NCI-H774 (cell line): ENCODE measurements around the gene ABHD8.
A peak's percentile ranks its signal among the peaks of the same experiment; 100 is the strongest.

Experiments
- DNase-seq: peaks from one replicate; lab custom pipeline; 2025; lab: John Stamatoyannopoulos, UW

The ABHD8 gene

GRCh38 chr19:17333611-17334413, 30.6 kb upstream of the ABHD8 start:
- DNase-seq: no peak

GRCh38 chr19:17332677-17333581, 29.7 kb upstream of the ABHD8 start:
- DNase-seq: peak; percentile 16

- DNase-seq: no peak
Measured at GRCh38 chr19:17332360-17332676, 29.1 kb upstream of the ABHD8 start.

- peak; percentile 10 for DNase-seq
Measured at GRCh38 chr19:17331045-17331558, 27.9 kb upstream of the ABHD8 start.

GRCh38 chr19:17330262-17331044, 27.2 kb upstream of the ABHD8 start:
- no peak for DNase-seq

GRCh38 chr19:17329366-17330261, 26.4 kb upstream of the ABHD8 start:
- DNase-seq: no peak

- DNase-seq: no peak
Measured at GRCh38 chr19:17328517-17329365, 25.5 kb upstream of the ABHD8 start.

- peak; percentile 50 for DNase-seq
Measured at GRCh38 chr19:17327654-17328516, 24.7 kb upstream of the ABHD8 start.

- DNase-seq: no peak
Measured at GRCh38 chr19:17327068-17327653, 23.9 kb upstream of the ABHD8 start.

GRCh38 chr19:17326595-17326966, 23.4 kb upstream of the ABHD8 start:
- no peak for DNase-seq

- DNase-seq: no peak
Measured at GRCh38 chr19:17325881-17326594, 22.8 kb upstream of the ABHD8 start.

GRCh38 chr19:17325133-17325532, 21.9 kb upstream of the ABHD8 start:
- no peak for DNase-seq

GRCh38 chr19:17324357-17325114, 21.3 kb upstream of the ABHD8 start:
- no peak for DNase-seq

GRCh38 chr19:17323964-17324332, 20.7 kb upstream of the ABHD8 start:
- DNase-seq: no peak

- no peak for DNase-seq
Measured at GRCh38 chr19:17323300-17323963, 20.2 kb upstream of the ABHD8 start.

GRCh38 chr19:17322854-17323253, 19.6 kb upstream of the ABHD8 start:
- no peak for DNase-seq
